ENCODE results near the gene LRRC8E.
"Not testable (repeated sequence)": the region's sequence is repeated elsewhere in the genome, so short reads cannot be mapped to it uniquely, and the experiment has no call there.

The LRRC8E gene

GRCh38 chr19:7887408-7888144, 734 bp upstream of the LRRC8E start:
- Histone ChIP-seq H3K4me3 (ENCODE audit: low read length, poor library complexity, severe bottlenecking) (no peak overlapping the region), H3F3A (ENCODE audit: low read depth) (no peaks in the 10 kb centered on the region), H3K4me2 (ENCODE audit: low read depth, low read length, poor library complexity, severe bottlenecking) (no peak overlapping the region), H3K79me2 (ENCODE audit: insufficient read depth, low read length) (no peaks in the 10 kb centered on the region), H3K9ac (ENCODE audit: low read depth, low read length, poor library complexity, severe bottlenecking) (no peak overlapping the region), H3K27me3 (ENCODE audit: insufficient read depth, low read length, poor library complexity, severe bottlenecking) (no peaks in the 10 kb centered on the region), H4K20me1 (ENCODE audit: insufficient read depth, low read length, poor library complexity, severe bottlenecking) (no peaks in the 10 kb centered on the region), H3K4me1 (ENCODE audit: insufficient read depth, low read length, poor library complexity, severe bottlenecking) (peaks cover 4% of the 10 kb centered on the region), H3K36me3 (ENCODE audit: insufficient read depth, low read length) (no peaks in the 10 kb centered on the region), H3K9me2 (replicated peaks; ENCODE audit: low read depth, low read length) (no peaks in the 10 kb centered on the region), H2AFZ (ENCODE audit: low read length) (no peak overlapping the region), H3K9me3 (ENCODE audit: insufficient read depth, low read depth, low read length) (no peaks in the 10 kb centered on the region)
- TF ChIP-seq EZH2phosphoT487 (IDR thresholded peaks at IDR 0.05; ENCODE audit: borderline replicate concordance) (no peak), CTCF (conservative IDR thresholded peaks at IDR 0.05; ENCODE audit: low read length) (no peak)

- TF ChIP-seq CTCF (conservative IDR thresholded peaks at IDR 0.05; ENCODE audit: low read length) (no peak), EZH2phosphoT487 (IDR thresholded peaks at IDR 0.05; ENCODE audit: borderline replicate concordance) (no peak)
- Histone ChIP-seq H4K20me1 (ENCODE audit: insufficient read depth, low read length, poor library complexity, severe bottlenecking) (no peaks in the 10 kb centered on the region), H3K79me2 (ENCODE audit: insufficient read depth, low read length) (no peaks in the 10 kb centered on the region), H3K9me2 (replicated peaks; ENCODE audit: low read depth, low read length) (no peaks in the 10 kb centered on the region), H2AFZ (ENCODE audit: low read length) (no peak overlapping the region), H3K4me3 (ENCODE audit: low read length, poor library complexity, severe bottlenecking) (no peak overlapping the region), H3K4me2 (ENCODE audit: low read depth, low read length, poor library complexity, severe bottlenecking) (no peak overlapping the region), H3K4me1 (ENCODE audit: insufficient read depth, low read length, poor library complexity, severe bottlenecking) (peaks cover 4% of the 10 kb centered on the region), H3K9ac (ENCODE audit: low read depth, low read length, poor library complexity, severe bottlenecking) (no peak overlapping the region), H3K36me3 (ENCODE audit: insufficient read depth, low read length) (no peaks in the 10 kb centered on the region), H3K9me3 (ENCODE audit: insufficient read depth, low read depth, low read length) (no peaks in the 10 kb centered on the region), H3K27me3 (ENCODE audit: insufficient read depth, low read length, poor library complexity, severe bottlenecking) (no peaks in the 10 kb centered on the region), H3F3A (ENCODE audit: low read depth) (no peaks in the 10 kb centered on the region)
Measured at GRCh38 chr19:7888826-7889217, 512 bp downstream of the LRRC8E start.

GRCh38 chr19:7893362-7894101, 5.2 kb downstream of the LRRC8E start:
- H3K4me3 ChIP-seq (ENCODE audit: low read length, poor library complexity, severe bottlenecking); H3K36me3 ChIP-seq (ENCODE audit: insufficient read depth, low read length); H3K4me2 ChIP-seq (ENCODE audit: low read depth, low read length, poor library complexity, severe bottlenecking); H3K9me2 ChIP-seq (replicated peaks; ENCODE audit: low read depth, low read length); H4K20me1 ChIP-seq (ENCODE audit: insufficient read depth, low read length, poor library complexity, severe bottlenecking); H3K4me1 ChIP-seq (ENCODE audit: insufficient read depth, low read length, poor library complexity, severe bottlenecking); H3K9me3 ChIP-seq (ENCODE audit: insufficient read depth, low read depth, low read length); H3K79me2 ChIP-seq (ENCODE audit: insufficient read depth, low read length); H3K27me3 ChIP-seq (ENCODE audit: insufficient read depth, low read length, poor library complexity, severe bottlenecking); H3K9ac ChIP-seq (ENCODE audit: low read depth, low read length, poor library complexity, severe bottlenecking); H2AFZ ChIP-seq (ENCODE audit: low read length); H3F3A ChIP-seq (ENCODE audit: low read depth): not testable (repeated sequence)
